GM21528 (cell line): ENCODE data around the gene MTOR.
A peak's percentile ranks its signal among the peaks of the same experiment; 100 is the strongest.
"Not testable (repeated sequence)": the region's sequence is repeated elsewhere in the genome, so short reads cannot be mapped to it uniquely, and the experiment has no call there.

Experiments used
- ATAC-seq: cut with Tn5 transposase; IDR thresholded peaks from one replicate; pipeline ENCODE4 v1.9.1; 2021; ENCODE audit warnings: mild to moderate bottlenecking, moderate library complexity; ENCODE audit not compliant: unreplicated experiment, low FRiP score

MTOR gene

DNA sequence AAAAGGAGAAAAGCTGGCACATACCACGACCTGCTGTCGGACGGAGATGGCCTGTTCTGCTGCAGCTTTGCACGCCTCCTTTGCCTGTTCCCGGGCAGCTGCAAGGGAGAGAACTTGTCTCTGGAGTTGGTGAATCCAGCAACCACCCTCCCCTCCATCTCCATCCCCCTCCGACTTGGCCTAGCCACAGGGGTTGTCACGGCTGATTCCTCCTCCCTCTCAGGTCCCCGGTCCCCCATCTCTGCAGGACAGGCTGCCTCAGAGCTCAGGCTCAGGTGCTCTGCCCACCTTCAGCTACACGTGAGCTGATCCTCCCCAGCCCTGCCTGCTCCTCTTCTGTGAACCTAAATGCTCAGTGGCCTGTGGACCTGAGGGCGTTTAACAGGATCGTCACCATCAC is 191.5 kb downstream of the MTOR start:
- ATAC-seq, result no peak

DNA sequence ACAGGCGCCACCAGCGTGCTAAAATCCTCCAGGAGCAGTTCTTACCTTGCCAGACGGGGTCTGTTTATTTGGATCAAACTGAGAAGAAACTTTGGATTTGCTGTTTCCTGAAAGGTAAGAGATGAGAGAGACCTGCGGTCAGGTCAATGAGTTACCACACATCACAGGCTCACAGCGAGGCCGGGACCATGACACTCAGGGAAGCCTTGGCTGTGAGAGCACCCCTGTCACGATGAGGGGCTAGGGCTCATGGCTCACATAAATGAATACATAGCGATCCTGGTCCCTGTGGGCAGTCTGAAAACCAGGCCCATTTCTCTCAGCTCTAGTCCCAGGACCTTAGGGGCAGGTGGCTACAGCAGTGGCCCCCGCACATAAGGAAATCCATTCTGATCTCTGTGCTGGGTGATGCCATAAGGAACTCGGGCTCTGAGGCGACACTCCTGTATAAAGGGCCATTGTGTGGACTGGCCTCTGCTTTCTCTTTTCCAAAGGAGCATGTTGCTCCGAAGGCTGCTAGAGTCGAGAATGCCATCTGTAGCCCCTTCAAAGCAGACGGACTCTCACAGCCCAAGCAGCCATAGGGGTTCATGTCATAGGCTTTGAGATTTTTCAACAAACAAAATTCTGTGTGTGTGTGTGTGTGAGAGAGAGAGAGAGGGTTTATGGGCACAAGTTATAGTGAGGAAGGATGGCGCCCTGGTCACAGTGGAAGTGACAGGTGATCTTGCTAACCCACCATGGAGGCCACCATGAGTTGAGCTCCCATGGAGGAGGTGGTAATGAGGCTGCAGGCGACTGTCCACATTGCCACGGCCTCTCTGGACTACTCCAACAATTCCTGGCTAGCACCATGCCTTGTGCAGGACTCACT is 193.5 kb downstream of the MTOR start:
- no peak for ATAC-seq

DNA sequence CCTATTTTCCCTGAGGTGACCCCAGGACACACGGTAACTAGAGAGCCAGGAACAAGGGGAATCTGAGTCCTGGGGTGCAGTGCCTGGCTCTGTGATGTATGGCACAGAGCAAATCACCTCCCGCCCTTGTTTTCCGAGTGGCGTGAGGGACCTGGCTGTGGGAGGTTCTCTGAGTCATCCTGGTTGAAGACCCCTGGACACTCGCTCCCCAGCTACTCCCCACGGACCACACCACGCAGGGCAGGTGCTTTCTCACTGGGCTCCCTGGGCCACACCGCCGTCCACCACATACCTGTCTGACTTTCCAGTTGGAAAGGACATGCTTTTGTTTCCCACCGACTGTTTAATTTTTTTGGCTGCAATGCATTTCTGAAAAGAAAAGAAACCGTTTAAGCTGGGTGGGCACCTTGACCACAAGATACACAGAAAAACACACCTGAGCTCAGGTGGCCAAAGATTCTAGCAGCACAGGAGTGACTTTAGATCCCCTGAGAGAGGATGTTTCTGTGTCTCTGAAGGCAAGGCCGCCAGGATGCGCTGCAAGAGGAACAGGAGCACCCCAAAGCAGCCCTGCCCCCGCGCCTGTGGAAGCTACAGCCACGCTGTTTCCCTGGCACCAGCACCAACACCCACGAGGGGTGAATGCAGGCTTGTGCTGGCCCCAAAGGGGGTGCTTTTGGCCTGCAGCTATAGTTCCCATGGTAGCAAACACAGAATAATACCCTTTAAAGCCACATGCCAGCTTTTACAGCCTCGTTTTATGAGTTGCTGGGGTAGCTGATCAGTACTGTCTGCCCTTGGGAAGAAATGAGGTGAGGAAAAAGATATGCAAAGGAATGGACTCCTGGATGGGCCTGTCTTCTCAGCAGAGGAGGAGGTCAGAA is 194.4 kb downstream of the MTOR start:
- no peak for ATAC-seq

DNA sequence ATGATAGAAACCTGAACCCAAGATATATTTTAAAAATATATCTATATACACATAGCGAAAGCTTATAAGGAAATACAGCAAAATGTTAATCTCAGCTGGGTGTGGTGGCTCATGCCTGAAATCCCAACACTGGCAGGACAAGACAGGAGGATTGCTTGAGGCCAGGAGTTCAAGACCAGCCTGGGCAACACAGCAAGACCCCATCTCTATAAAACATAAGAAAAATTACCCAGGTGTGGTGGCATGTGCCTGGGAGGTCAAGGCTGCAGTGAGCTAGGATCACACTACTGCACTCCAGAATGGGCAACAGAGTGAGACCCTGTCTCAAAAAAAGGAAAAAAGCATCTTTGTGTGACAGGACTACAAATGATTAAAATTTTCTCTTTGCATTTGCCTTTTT is 196.6 kb downstream of the MTOR start:
- no peak for ATAC-seq

DNA sequence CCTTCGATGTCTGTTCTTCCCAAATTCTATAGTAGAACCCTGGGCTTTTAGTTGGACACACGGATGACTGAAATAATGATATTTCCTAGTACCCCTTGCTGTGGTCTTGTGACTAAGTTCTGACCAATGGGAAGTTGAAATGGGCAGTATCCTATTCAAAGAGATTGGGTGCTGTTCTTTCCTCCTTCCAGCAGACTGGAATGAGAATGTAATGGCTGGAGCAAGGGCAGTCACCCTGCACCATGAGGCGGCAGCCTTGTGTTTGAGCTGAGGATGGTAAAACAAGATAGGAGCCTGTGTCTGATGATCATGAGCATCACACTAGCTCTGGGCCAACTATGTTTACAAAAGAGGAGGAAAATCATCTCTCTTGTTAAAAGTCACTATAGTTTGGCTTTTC is 197.4 kb downstream of the MTOR start:
- ATAC-seq, result no peak

DNA sequence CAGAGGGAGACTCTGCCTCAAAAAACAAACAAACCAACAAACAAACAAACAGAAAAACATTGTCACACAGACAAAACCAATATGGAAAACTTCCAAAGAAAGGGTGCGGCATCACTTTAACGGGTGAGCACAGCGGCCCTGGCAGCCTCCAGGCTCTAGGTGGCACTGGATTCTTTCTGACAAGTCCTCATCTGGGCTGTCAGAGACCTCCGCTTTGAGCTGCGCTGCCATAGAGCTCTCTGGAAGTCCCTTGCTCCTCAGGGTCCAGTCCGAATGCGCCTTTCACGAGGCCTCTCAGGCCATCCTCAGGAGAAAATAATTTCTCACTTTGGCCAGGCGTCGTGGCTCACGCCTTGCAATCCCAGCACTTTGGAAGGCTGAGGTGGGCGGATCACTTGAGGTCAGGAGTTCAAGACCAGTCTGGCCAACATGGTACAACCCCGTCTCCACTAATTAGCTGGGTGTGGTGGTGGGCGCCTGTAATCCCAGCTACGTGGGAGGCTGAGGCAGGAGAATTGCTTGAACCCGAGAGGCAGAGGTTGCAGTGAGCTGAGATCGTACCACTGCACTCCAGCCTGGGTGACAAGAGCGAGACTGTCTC is 198.3 kb downstream of the MTOR start:
- not testable (repeated sequence) for ATAC-seq

DNA sequence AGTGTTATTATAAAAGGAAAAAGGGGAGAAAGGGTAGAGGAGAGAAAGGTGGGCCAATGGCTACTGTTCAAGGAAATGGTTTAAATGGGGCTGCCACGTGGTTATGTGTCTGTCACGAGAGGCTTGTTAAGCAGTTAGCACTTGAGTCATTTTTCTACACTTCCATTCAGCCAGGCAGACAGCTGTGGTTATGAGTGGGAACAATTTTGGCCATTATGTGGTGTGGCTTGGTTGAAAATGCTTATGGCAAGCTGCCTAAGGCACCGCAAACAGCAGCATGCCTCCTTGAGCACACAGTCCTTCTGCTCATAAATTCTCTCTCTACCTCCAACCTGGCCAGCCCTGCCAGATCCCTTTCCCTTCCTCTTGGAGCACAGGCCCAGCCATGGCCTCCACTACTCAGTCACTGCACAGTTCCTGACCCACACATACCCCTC is 199.4 kb downstream of the MTOR start:
- no peak for ATAC-seq

DNA sequence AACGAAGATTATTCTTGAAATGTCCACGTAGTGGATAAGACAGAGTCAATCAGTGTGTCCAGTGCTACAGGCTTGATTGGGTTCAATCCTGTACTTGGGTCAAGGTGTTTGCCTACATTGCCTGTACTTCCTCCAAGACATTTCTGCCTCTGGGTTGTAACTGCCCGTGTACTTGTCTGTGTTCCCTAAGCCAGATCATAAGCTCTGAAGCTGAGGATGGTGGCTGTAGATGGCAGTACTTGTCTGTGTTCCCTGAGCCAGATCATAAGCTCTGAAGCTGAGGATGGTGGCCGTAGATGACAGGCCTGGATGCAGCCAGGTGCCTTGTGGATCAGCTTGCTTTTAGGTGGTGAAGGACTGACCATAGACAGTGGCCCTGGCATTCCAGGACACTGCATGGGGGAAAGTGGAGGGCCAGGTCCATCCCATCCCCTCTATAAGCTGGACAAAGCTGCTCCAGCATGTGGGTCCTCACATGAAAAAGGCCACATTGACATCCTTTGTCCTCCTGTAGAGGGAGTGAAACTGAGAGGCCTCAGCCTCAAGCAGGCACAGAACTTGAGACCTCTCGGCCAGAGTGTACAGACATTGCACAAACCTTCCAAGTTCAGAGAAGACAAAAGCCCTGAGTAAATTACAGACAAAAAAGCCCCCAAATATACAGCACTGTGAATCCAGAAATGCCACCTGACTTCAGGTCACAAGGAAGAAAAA is 200.5 kb downstream of the MTOR start:
- ATAC-seq, result no peak

DNA sequence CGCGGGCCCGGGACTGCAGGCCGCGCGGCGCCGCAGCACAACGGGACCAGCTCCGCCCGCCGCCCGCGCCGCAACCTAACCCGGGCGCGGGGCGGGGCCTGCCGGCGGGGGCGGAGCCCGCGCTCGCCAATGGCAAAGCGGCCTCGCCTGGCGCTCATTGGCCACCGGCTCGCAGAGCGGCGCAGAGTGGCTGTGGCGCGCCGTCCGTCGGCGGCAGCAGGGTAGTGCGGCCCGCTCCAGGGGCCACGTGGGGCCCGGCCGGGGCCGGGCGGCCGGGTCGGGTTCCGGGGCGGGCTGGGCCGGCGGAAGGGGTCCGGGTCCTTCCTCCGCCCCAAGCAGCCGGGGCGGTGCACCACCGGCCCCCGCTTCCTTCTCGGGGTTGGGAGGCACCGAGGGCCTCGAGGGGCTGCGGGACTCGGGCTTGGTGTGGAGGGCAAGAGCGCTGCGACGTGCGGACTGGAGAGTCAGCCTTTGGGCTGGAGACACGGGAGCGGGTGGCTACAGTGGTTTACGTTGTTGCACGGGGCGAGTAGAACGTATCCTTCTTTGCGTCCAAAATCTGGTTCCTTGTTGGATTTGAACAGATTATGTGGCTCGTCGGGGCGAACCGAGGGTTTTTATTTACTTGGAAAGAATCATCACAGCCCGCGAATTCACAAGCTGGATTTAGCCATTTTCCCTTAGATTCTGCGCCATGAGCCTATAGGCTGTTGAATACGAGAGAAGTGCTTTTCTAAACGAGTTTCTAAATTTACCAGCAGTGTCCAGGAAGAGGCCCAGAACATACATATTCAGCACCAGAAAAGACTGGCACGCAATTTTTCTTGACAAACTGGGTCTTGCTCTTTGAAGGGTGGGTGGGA is 202.2 kb downstream of the MTOR start, which contains the start of gene SRM:
Gene SRM (minus strand): TSS at position 51 of the 863 bp plus-strand sequence. CDS start 75 bp downstream, outside the sequence.
- peak; percentile 85 for ATAC-seq

DNA sequence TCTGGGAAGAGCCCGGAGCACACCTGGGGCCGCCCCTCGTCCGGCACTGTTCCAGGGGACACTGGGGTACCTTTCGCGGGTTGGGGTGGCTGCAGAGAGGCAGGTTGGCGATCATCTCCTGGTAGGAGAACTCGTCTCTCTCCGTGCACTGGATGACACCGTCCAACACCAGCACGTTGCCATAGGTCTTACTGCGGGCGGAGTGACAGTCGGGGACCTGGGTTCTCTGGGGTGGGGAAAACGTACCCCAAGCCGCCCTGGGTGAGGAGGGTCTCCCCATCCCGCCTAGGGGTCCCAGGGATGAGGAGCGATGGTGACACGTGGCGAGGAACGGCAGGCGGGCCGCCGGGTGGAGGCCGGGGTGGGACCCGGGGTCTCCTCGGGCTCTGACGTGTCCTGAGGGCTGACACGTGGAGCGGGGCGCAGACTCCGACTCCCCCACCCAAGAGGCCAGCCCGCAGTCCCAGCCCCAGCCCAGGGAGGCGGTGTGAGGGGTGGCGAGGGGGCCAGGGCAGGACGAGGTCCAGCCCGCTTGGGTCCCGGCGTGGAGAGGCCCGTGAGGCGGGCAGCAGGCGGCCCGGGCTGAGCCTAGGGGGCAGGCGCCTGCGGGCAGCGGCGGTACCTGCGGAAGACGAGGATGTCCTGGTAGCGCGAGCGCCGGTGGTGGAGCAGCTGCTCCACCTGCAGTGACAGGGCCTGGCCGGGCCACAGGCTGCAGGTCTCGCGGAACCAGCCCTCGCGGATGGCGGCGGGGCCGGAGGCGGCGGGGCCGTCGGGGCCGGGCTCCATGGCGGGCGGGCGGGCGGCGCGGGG is 203.0 kb downstream of the MTOR start:
- peak; percentile 16 for ATAC-seq

DNA sequence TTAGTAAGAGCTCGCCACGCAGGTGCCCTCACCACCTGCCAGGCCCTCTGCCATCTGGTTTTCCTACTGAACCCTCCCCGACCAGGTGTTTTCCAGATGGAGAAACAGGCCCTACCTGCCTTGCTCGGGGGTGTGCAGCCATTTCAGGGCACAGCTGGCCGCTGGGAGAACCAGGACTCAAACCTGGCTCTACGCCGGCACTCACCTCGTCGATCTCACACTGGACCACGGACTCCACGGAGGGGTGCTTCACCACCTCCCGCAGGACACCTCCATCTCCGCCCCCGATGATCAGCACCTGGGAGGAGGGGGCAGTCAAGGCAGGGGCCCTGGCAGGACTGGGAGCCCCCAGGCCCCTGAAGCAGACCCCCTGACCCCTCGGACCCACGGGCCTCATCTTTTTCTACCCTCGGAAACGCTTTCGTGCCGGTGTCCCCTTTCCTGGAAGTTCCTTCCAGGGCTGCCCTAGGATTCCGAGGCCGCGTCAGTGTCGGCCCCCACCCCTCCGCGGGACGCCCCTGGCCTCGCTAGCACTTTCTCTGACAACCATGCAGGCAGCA is 203.7 kb downstream of the MTOR start:
- ATAC-seq, result no peak

DNA sequence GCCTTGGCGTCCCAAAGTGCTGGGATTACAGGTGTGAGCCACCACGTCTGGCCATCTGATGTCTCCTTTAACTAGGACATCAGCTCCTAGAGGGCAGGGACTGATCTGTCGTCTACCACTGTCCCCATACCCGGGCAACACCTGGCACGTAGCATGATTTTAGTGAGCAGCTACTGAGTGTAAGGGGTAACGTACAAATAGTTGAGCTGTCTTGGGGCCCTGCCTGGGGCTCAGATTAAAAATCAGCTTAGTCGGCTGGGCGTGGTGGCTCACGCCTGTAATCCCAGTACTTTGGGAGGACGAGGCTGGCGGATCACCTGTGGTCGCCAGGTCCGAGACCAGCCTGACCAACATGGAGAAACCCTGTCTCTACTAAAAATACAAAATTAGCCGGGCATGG is 204.3 kb downstream of the MTOR start:
- no peak for ATAC-seq

DNA sequence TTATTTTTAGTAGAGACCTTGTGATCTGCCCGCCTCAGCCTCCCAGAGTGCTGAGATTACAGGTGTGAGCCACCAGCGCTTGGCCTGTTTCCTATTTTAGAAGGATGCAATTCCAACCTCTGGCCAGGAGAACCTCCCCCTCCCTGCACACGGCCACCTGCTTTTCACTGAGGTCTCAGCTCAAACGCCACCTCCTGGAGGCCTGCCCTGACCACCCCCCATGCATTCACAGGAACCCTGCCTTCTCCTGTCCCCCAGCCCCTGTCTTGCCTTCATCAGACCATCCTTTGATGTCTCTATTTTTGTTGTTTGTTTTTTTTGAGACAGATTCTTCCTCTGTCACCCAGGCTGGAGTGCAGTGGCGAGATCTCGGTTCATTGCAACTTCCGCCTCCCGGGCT is 204.9 kb downstream of the MTOR start:
- ATAC-seq, result no peak
